GM12878 (cell line): ENCODE results near the gene LTB4R2. TPM values are rescaled to one million over a fixed set of nuclear protein-coding genes. Genes with fewer than 3 reads are reported as not detected.
A peak's percentile ranks its signal among the peaks of the same experiment; 100 is the strongest.
"Not testable (repeated sequence)": the region's sequence is repeated elsewhere in the genome, so short reads cannot be mapped to it uniquely, and the experiment has no call there.

Experiments used
- ATAC-seq: fragments of 200-7000 bp; cut with Tn5 transposase; 3 replicates; pipeline ENCODE4 v1.9.1; 2020; ENCODE audit warnings: mild to moderate bottlenecking, moderate library complexity
- BruUV-seq: library from RNA; stranded (reverse); fragments of 400-500 nt; replicated peaks from 2 replicates; lab custom pipeline; 2021; lab: Mats Ljungman, UMichigan
- CTCF ChIA-PET: fragments of 300-600 bp; sonication (Branson Sonifier 250); formaldehyde crosslinking; extraction: SDS; loops from one replicate; lab custom pipeline; 2021; ENCODE audit warnings: inconsistent platforms; lab: Yijun Ruan, JAX
- POLR2A ChIA-PET: fragments of 350-600 bp; formaldehyde crosslinking; extraction: SDS; loops from one replicate; lab custom pipeline; 2021; ENCODE audit warnings: inconsistent platforms; lab: Charles Lee
- RAD21 ChIA-PET: fragments of 300-600 bp; sonication (Branson Sonifier 250); formaldehyde crosslinking; loops from one replicate; lab custom pipeline; 2023; ENCODE audit warnings: antibody characterized with exemption; ENCODE audit not compliant: unreplicated experiment; lab: Charles Lee
- SMC1A ChIA-PET: fragments of 300-600 bp; sonication (Branson Sonifier 250); formaldehyde crosslinking; loops from one replicate; lab custom pipeline; 2023; ENCODE audit not compliant: unreplicated experiment, uncharacterized antibody; lab: Charles Lee
- DNase-seq: peaks from one replicate; pipeline ENCODE4 v3.0.0-alpha.2; 2011; ENCODE audit warnings: low read depth, low spot score
- FAIRE-seq: peaks from 3 replicates; lab custom pipeline; 2011; peaks lifted over from hg19 to GRCh38; lab: Jason Lieb, UNC
- H2AFZ ChIP-seq: 2 replicates; pipeline ENCODE4 v1.6.0; 2011; ENCODE audit warnings: low read depth, low read length, control low read depth; ENCODE audit not compliant: control insufficient read depth
- H3K27ac ChIP-seq: 2 replicates; pipeline ENCODE4 v1.5.1; 2011; ENCODE audit warnings: control low read depth; ENCODE audit not compliant: control insufficient read depth, insufficient read depth
- H3K27me3 ChIP-seq, 2 experiments: replicated peaks in 1 of 2; 2 replicates each; pipeline versions ENCODE4 v1.6.0 to v1.6.1; 2011; ENCODE audit warnings: low read length in 1 of 2; ENCODE audit not compliant: control insufficient read depth in 2 of 2, insufficient read depth in 2 of 2
- H3K36me3 ChIP-seq, 2 experiments: 2 replicates each; pipeline ENCODE4 v1.5.1; 2011; ENCODE audit warnings: low read length in 1 of 2; ENCODE audit not compliant: control insufficient read depth in 2 of 2, insufficient read depth in 2 of 2
- H3K4me1 ChIP-seq: 2 replicates; pipeline ENCODE4 v1.6.1; 2011; ENCODE audit warnings: mild to moderate bottlenecking, low read length, moderate library complexity, mixed read lengths; ENCODE audit not compliant: control insufficient read depth, insufficient read depth
- H3K4me2 ChIP-seq: 2 replicates; pipeline ENCODE4 v1.6.0; 2011; ENCODE audit warnings: control low read depth; ENCODE audit not compliant: control insufficient read depth, insufficient read depth
- H3K4me3 ChIP-seq: fragments of 200-600 bp; sonication (generic); 2 replicates; pipeline ENCODE4 v1.5.1; 2016
- H3K79me2 ChIP-seq: 2 replicates; pipeline ENCODE4 v1.6.0; 2011; ENCODE audit warnings: low read length; ENCODE audit not compliant: control insufficient read depth, insufficient read depth
- H3K9ac ChIP-seq: 2 replicates; pipeline ENCODE4 v1.8.0; 2011; ENCODE audit warnings: low read length, control low read depth, mixed read lengths; ENCODE audit not compliant: control insufficient read depth, insufficient read depth
- H3K9me3 ChIP-seq: replicated peaks from 3 replicates; pipeline ENCODE4 v1.5.1; 2011; ENCODE audit warnings: mild to moderate bottlenecking, low read length; ENCODE audit not compliant: control insufficient read depth, insufficient read depth
- H4K20me1 ChIP-seq: 2 replicates; pipeline ENCODE4 v1.6.0; 2011; ENCODE audit not compliant: control insufficient read depth, insufficient read depth
- ATF7 ChIP-seq: fragments of 450-650 bp; IDR thresholded peaks from 2 replicates; pipeline ENCODE4 v1.6.1; 2016; ENCODE audit warnings: low read depth, mild to moderate bottlenecking
- CREM ChIP-seq: IDR thresholded peaks from 2 replicates; pipeline ENCODE4 v1.6.1; 2014; ENCODE audit warnings: antibody characterized with exemption, low read depth
- WGBS: methylation state at CpG from one replicate; pipeline ENCODE4 v1.1.6; 2016; ENCODE audit warnings: low lambda C conversion rate; ENCODE audit not compliant: insufficient replicate concordance, insufficient coverage; ENCODE audit errors: missing lambda C conversion rate; 5-methylcytosine and 5-hydroxymethylcytosine counted together
- in situ Hi-C: fragments of 300-500 bp; cut with MboI; formaldehyde crosslinking; loops from 9 replicates; pipeline ENCODE4 v1.14.3; 2018; ENCODE audit warnings: mixed read lengths
- intact Hi-C: fragments of 100-400 bp; cut with micrococcal nuclease; formaldehyde crosslinking; loops from one replicate; pipeline ENCODE4 v1.14.2; 2022; ENCODE audit not compliant: unreplicated experiment
- polyA plus RNA-seq, 11 experiments: library from polyadenylated mRNA; depleted of rRNA in 4 of 11; unstranded in 6 of 11; stranded (reverse) in 5 of 11; fragments of >200 nt; fragmentation: Nextera tagmentation in 4 of 11; fragmentation: Illumina TruSeq in 1 of 11; extraction: Ambion mirVana in 4 of 11; extraction: Trizol in 1 of 11; gene quantifications; 1 replicate in 1 of 11; 2 replicates in 10 of 11; pipeline versions ENCODE4 v1.2.1 to v1.2.3, GENCODE V29; 2011 to 2016; ENCODE audit warnings: inconsistent platforms in 2 of 11, missing spikeins in 2 of 11, low read depth in 1 of 11
- total RNA-seq, 4 experiments: library from RNA; depleted of rRNA in 3 of 4; stranded (reverse); fragments of >200 nt in 3 of 4; fragmentation: Illumina TruSeq in 1 of 4; extraction: Trizol in 1 of 4; gene quantifications; 2 replicates each; pipeline versions ENCODE4 v1.2.1 to v1.2.3, GENCODE V29; 2013 to 2021
- TF ChIP-seq, protein P1 (sequence below), 3 experiments: IDR thresholded peaks in 2 of 3; conservative IDR thresholded peaks in 1 of 3; 2 replicates each; pipeline ENCODE4 v1.5.1; 2011; ENCODE audit warnings: low read depth in 3 of 3, low read length in 3 of 3, mild to moderate bottlenecking in 3 of 3, control low read depth in 2 of 3, moderate library complexity in 2 of 3, inconsistent platforms in 1 of 3, mixed read lengths in 1 of 3; ENCODE audit not compliant: control insufficient read depth in 2 of 3, insufficient read depth in 1 of 3; ENCODE audit errors: extremely low read depth in 1 of 3

The LTB4R2 gene
- total and polyA plus RNA-seq, 10 of the 15 experiments (the other 5 are each of a cell fraction or from before 2014, with no cell fraction given): 0.06 to 16.0 (median 2.6) TPM

DNA sequence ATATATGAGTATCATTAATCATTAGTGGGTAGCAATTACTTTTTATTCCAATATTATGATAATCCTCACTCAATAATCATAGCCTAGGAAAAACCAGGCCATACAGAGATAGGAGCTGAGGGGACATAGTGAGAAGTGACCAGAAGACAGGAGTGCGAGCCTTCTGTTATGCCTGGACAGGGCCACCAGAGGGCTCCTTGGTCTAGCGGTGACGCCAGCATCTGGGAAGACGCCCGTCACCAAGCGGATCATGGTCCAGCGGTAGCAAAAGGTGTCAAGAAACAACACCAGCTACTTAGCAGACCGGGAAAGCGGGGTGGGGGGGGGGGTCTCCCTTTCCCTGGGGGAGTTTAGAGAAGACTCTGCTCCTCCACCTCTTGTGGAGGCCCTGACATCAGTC, 18.0 kb downstream of the LTB4R2 start:
- BruUV-seq, H3K4me1 ChIP-seq, H3K79me2 ChIP-seq, H3K9ac ChIP-seq, H2AFZ ChIP-seq, H3K4me3 ChIP-seq, H3K36me3 ChIP-seq, H3K27me3 ChIP-seq, DNase-seq, H4K20me1 ChIP-seq, H3K27ac ChIP-seq, H3K4me2 ChIP-seq, FAIRE-seq, H3K9me3 ChIP-seq, ATAC-seq, in situ Hi-C loops: not testable (repeated sequence)
- ChIA-PET POLR2A (interaction anchor here (0.9 to 1.4 kb wide), 2 partner anchors 15 to 38 kb away, joined by 4 read pairs; no protein-coding TSS in a partner anchor), RAD21 (interaction anchor here (1.1 to 3.9 kb wide), 4 partner anchors 17 to 104 kb away, joined by 3 to 26 read pairs (median 4); partner anchors contain the start of gene TINF2), CTCF (interaction anchor here (0.8 to 16.6 kb wide), 7 partner anchors 11 to 112 kb away, joined by 3 to 452 read pairs (median 11); partner anchors contain the start of genes CBLN3, CIDEB, KHNYN and LTB4R), SMC1A (interaction anchor here (0.7 to 2.1 kb wide), 4 partner anchors 104 to 220 kb away, joined by 3 to 11 read pairs (median 4); no protein-coding TSS in a partner anchor)
- TF ChIP-seq, protein P1, sequence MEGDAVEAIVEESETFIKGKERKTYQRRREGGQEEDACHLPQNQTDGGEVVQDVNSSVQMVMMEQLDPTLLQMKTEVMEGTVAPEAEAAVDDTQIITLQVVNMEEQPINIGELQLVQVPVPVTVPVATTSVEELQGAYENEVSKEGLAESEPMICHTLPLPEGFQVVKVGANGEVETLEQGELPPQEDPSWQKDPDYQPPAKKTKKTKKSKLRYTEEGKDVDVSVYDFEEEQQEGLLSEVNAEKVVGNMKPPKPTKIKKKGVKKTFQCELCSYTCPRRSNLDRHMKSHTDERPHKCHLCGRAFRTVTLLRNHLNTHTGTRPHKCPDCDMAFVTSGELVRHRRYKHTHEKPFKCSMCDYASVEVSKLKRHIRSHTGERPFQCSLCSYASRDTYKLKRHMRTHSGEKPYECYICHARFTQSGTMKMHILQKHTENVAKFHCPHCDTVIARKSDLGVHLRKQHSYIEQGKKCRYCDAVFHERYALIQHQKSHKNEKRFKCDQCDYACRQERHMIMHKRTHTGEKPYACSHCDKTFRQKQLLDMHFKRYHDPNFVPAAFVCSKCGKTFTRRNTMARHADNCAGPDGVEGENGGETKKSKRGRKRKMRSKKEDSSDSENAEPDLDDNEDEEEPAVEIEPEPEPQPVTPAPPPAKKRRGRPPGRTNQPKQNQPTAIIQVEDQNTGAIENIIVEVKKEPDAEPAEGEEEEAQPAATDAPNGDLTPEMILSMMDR (IDR thresholded peaks at IDR 0.05 in 2 of 3, conservative IDR thresholded peaks at IDR 0.05 in 1 of 3; ENCODE audit: control insufficient read depth in 2 of 3, extremely low read depth in 1 of 3, insufficient read depth in 1 of 3, low read depth in 3 of 3, low read length in 3 of 3): 0 out of 6 replicates have a peak, but pooled peaks of 2 of the 3 experiments have one; percentile 16 to 42
- TF ChIP-seq ATF7 (peak; percentile 35; the same call in 1 of the 2 replicates), CREM (peak; percentile 42; the same call in 1 of the 2 replicates)
- intact Hi-C loops: loop anchor here (1.0 kb wide), 2 partner anchors 103 to 108 kb away; no protein-coding TSS in a partner anchor
- WGBS: 2% methylated on average over 9 of the region's 9 CpGs
